ENCODE measurements around the gene RGS11. TPM values are rescaled to one million over a fixed set of nuclear protein-coding genes. Genes with fewer than 3 reads are reported as not detected.

The RGS11 gene
- total and polyA plus RNA-seq, 9 of the 15 experiments (the other 6 are each of a cell fraction or from before 2014, with no cell fraction given) = not detected

DNA sequence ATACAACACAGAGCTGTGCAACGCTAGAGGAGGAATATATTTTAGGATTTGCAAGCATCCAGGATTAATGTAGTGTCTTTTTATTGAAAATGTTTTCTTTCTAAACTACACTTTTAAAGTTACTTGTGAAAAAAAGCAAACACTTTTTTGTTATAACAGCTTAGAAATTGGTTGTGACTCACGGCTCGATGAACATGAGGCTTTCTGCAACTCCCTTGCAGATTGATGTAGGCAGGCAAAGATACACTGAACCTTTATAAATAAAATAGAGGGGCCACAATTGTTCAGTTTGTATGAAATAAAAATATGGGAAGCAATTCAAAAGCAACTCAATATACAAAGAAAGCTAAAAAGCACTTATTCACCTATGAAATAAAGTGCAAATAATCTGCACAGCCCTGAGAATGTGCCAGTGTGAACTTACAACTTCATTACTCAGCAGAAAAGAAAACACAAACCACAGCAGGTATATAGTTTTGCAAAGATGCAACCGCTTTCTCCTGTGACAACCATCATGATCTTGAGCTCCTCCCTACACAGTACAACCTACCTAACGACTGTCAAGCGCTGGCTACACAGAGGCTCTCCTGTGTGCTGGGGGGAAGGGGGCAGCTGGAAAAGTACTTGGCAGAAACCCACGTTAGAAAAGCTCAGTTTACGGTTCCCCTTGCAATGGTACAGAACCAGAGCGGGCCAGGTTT is 47.4 kb downstream of the RGS11 start:
- 15% methylated on average over 7 of the region's 9 CpGs for WGBS (ENCODE audit: insufficient coverage, low coverage, missing lambda C conversion rate)
- ChIA-PET POLR2A (interaction anchor here (0.7 to 2.4 kb wide), 10 partner anchors 9 to 134 kb away, joined by 3 to 9 read pairs (median 4); partner anchors contain the start of gene AXIN1), CTCF (ENCODE audit: low intra/inter-chr PET ratio) (no interaction called here)
- H4K20me1 ChIP-seq (replicated peaks; ENCODE audit: control insufficient read depth, insufficient read depth, low read length) = peaks cover 8% of the 10 kb centered on the region; the same call in 1 of the 2 replicates
- no peaks in the 10 kb centered on the region for H3K9me1 ChIP-seq (ENCODE audit: control insufficient read depth, insufficient read depth, low read length)
- H3K9ac ChIP-seq (ENCODE audit: insufficient read depth in 1 of 2, low read depth in 2 of 2, low read length in 2 of 2) = peak overlapping the region; percentile 88 to 98
- peak overlapping the region; percentile 97; the same call in 1 of the 2 replicates for H2AFZ ChIP-seq (ENCODE audit: low read depth, low read length)
- no peaks in the 10 kb centered on the region for H3K27me3 ChIP-seq (ENCODE audit: control insufficient read depth in 2 of 2, insufficient read depth in 2 of 2, low read length in 2 of 2)
- intact Hi-C loops (cut with micrococcal nuclease) (no loop called here), in situ Hi-C loops (cut with MboI) (no loop called here)
- peaks cover 50% of the 10 kb centered on the region for H3K79me2 ChIP-seq (ENCODE audit: control insufficient read depth, insufficient read depth, low read length)
- H3K4me1 ChIP-seq (replicated peaks in 1 of 2; ENCODE audit: control insufficient read depth in 2 of 2, insufficient read depth in 2 of 2, low read length in 2 of 2) = peaks cover 6 to 18% of the 10 kb centered on the region in 2 experiments; a peak in 4 of 5 replicates
- peak; percentile 32 for FAIRE-seq
- H3K27ac ChIP-seq (ENCODE audit: extremely low read depth, low read depth, low read length) = peak overlapping the region; percentile 92
- TSS peak; percentile 54 for BruUV-seq (replicated peaks)
- H3K9me3 ChIP-seq (replicated peaks; ENCODE audit: control insufficient read depth, insufficient read depth, low read depth, low read length) = no peaks in the 10 kb centered on the region
- H3K4me2 ChIP-seq (ENCODE audit: insufficient read depth, low read length) = peak overlapping the region; percentile 93
- peak; percentile 51 for ATAC-seq
- peaks cover 43% of the 10 kb centered on the region for H3K36me3 ChIP-seq (ENCODE audit: control insufficient read depth, insufficient read depth, low read length)
- DNase-seq (ENCODE audit: extremely low read depth in 1 of 4, low spot score in 3 of 4) = peak in 2 of 4 experiments; percentile 30 to 45
- H3K4me3 ChIP-seq = peak overlapping the region; percentile 79
- TF ChIP-seq FOXP1 (CRISPR knock-in tag; IDR thresholded peaks at IDR 0.05) = no peak
- no peak for TF ChIP-seq RBBP5 (IDR thresholded peaks at IDR 0.05; ENCODE audit: borderline replicate concordance, insufficient read depth, low read length, poor library complexity, severe bottlenecking)
- no peak for TF ChIP-seq MEF2D (tag; conservative IDR thresholded peaks at IDR 0.05; ENCODE audit: low read depth)
- TF ChIP-seq NEUROD1 (IDR thresholded peaks at IDR 0.05; ENCODE audit: borderline replicate concordance, low read depth, low read length, partially characterized antibody) = no peak
- no peak for TF ChIP-seq EP400 (IDR thresholded peaks at IDR 0.05)
- no peak for TF ChIP-seq MIER1 (IDR thresholded peaks at IDR 0.05; ENCODE audit: low read depth)
- no peak for TF ChIP-seq THRAP3 (IDR thresholded peaks at IDR 0.05; ENCODE audit: borderline replicate concordance)
- TF ChIP-seq RBM25 (IDR thresholded peaks at IDR 0.05; ENCODE audit: low read depth, low read length, severe bottlenecking) = no peak
- no peak for TF ChIP-seq FOXJ2 (tag; IDR thresholded peaks at IDR 0.05)
- no peak for TF ChIP-seq ZNF785 (CRISPR knock-in tag; IDR thresholded peaks at IDR 0.05)
- no peak for TF ChIP-seq KDM1A (IDR thresholded peaks at IDR 0.05)
- no peak for TF ChIP-seq ZNF239 (CRISPR knock-in tag; IDR thresholded peaks at IDR 0.05)
- TF ChIP-seq MAFK (IDR thresholded peaks at IDR 0.05; ENCODE audit: low read length) = peak; percentile 73
- no peak for TF ChIP-seq SIRT6 (IDR thresholded peaks at IDR 0.05; ENCODE audit: low read depth, low read length)
- TF ChIP-seq, protein P1, sequence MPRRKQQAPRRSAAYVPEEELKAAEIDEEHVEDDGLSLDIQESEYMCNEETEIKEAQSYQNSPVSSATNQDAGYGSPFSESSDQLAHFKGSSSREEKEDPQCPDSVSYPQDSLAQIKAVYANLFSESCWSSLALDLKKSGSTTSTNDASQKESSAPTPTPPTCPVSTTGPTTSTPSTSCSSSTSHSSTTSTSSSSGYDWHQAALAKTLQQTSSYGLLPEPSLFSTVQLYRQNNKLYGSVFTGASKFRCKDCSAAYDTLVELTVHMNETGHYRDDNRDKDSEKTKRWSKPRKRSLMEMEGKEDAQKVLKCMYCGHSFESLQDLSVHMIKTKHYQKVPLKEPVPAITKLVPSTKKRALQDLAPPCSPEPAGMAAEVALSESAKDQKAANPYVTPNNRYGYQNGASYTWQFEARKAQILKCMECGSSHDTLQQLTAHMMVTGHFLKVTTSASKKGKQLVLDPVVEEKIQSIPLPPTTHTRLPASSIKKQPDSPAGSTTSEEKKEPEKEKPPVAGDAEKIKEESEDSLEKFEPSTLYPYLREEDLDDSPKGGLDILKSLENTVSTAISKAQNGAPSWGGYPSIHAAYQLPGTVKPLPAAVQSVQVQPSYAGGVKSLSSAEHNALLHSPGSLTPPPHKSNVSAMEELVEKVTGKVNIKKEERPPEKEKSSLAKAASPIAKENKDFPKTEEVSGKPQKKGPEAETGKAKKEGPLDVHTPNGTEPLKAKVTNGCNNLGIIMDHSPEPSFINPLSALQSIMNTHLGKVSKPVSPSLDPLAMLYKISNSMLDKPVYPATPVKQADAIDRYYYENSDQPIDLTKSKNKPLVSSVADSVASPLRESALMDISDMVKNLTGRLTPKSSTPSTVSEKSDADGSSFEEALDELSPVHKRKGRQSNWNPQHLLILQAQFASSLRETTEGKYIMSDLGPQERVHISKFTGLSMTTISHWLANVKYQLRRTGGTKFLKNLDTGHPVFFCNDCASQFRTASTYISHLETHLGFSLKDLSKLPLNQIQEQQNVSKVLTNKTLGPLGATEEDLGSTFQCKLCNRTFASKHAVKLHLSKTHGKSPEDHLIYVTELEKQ (CRISPR knock-in tag; IDR thresholded peaks at IDR 0.05) = no peak
- TF ChIP-seq KLF13 (tag; IDR thresholded peaks at IDR 0.05; ENCODE audit: borderline replicate concordance, low read depth) = no peak
